GM10847 (cell line): ENCODE measurements around the gene KCNA3.

Experiments used
- POLR2A ChIP-seq: IDR thresholded peaks from 2 replicates; pipeline ENCODE4 v1.6.1; 2011; ENCODE audit not compliant: insufficient read length; ENCODE audit errors: extremely low read depth

The KCNA3 gene

DNA sequence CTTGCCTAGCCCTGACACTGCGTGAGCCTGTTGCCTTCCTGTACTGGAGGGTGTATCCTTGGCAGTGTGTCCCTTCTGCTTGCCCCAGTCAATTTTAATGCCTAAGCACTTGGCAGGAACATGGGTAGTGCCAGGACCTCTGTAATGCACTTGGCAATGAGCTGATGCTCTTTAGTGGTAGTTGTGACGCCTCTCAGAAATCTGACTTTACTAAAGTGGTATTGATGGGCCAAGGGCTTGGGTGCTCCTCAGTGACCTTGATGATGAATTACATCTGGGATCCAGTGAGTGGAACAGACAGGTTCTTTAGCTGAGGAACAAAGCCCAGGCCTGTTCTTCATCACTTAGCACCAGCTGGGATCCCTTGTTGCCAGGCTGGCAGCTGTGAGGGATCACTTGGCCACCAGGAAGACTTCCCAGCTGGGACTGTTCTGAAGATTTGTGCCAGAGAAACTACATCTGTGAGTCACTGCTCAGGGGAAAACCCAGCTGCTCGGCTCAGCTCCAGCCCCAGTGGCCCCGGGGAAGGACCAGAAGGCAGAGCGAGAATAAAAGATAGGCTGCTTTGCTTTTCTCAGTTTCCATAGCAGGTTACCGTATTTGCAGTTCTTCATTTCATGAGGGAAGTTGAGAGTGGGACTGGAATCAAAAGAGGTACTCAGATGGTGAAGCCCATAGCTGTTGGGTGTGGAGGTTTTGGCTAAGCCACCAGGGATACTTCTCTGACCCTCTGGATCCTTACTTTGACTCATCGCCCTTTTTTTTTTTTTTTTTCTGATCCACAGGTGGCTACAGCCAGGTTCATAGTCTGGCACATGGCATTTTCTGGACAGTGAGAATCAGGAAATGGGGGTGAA lies 40.1 kb downstream of the KCNA3 start:
- TF ChIP-seq POLR2A: no peak

DNA sequence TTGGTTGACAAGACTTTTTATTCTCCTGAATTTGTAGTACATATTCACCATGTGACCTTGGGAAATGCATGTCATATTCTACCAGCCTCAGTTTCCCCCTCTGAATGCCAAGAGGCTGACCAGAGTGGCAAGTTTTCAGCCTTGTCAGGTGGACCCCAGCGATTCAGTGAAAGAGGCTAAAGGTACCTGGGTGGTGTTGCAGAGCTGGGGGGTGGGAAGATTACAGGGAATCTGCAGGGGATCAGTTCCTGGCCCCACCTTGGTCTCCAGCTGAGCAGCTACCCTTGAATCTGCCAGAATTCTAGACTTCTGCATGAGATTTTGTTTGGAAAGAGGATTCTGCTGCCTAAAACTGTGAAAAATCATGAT lies 40.7 kb downstream of the KCNA3 start:
- no peak for TF ChIP-seq POLR2A

DNA sequence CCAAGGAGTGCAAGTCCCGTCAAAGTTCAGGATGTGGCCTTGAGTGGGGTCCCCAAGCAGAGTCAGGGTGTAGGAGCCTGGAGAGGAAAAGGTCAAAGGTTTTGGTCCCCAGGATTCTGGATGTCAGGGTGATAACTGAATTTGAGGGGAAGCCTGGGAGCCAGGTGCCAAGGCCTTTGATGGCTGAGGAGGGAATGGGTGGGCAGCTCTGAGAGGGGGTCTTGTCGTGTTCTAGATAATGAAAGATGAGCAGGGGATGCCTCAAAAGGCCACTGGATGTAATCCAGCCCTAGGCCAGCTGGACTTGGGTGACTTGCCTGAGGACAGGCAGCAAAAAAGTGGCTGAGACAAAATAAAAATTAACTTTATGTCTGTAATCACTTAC lies 41.1 kb downstream of the KCNA3 start:
- no peak for TF ChIP-seq POLR2A

DNA sequence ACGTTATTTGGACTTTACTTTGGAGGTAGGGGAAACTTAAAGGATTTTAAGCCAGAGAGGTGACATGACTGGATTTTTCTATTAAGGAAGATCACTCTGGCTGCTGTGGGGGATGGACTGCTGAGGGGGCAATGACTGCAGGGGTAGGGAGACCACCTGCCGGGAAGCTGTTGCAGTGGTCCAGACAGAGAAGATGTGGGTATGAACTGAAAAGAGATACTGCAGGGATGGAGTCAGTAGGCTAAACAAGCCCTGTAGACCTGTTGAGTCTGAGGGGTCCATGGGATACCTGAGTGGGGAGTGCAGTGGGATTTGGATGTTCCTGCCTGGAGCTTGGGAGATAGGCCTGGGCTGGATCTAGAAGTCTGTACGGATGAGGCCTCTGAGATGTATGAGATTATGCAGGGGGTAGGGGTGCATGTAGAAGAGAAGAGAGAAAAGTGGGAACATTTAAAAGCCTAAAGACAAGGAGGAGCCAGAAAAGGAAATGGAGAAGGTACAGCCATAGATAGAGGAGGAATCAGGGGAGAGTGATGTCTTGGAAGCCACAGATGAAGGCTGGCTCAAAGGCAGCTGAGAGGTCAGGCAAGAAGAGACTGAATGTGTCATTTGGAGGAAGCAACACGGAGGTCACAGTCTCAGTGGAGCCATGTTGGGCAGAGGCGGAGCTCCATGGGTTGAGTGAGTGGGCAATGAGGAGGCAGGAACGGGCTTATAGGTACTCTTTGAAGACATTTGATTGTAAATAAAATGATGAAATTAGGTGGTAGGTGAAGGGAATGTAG lies 42.7 kb downstream of the KCNA3 start:
- TF ChIP-seq POLR2A: no peak

DNA sequence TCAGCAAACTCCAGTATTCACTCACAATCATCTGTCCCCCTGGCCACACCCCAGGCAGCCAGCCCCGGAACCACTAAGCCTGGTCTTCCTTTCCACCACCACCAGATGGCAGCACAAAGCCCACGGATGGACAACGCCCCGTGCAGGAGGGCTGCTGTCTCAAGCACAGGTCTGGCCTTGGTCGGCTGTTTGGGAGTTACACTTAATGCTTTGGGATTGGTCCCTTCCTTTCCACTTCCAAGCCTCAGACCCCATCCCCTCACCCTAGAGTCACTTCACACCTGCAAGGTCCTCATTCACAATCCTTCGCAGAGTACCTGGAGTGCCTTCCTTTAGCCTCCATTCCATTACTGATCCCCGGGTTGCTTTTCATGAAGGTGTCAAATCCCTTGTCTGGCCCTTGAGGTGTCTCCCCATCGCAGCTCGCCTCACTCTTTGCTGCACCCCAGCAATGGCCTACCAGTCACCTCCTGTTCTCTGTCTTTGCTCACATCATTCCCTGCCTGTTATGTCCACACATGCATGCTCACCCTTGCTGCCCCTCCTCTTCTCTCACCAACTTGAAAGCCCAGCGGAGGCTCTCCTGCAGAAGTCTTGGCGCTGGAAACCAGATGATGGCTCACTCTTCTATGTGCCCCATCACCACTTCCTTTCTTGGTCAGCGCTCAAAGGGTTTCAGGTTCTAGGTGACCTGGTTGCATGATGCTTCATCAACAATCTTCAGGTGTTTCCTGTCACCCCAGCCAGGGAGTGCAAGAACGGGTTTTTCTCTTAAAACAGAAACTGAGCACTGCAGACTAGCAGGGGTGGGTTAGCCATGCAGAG lies 43.7 kb downstream of the KCNA3 start:
- no peak for TF ChIP-seq POLR2A

DNA sequence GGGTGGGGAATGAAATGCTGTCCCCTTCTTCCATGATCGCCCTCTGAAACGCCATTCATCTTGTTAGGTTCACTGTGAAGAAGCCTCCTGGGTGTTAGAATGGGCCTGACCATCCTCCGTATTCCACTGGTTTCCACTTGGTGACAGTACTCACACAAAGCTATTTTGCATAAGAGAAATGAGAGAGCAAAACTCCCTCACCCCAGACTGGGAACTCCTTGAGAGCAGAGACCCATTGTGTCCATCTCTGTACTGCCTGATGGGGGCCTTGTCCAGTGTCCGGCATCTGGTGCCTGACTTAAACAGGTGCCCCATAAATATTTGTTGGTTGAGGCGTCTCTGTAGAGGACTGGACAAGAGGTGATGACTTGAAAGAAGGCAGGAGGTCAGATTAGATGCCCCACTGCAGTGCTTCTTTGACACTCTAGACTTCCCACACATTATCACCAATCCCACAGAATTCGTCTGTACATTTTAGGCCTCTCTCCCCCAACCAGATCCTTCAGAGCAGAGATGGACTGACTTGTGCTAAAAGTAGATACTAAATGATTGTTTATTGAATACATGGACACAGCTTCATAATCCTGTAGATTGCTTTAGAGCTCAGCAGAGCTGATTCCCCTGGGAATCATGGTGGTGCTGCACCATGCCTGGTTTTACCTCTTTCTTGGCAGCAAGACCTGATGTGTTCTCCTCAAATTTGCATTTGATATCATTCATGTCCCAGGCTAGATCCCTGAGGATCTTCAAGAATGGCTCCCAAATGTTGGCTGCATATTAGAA lies 46.2 kb downstream of the KCNA3 start:
- no peak for TF ChIP-seq POLR2A

- no peak for TF ChIP-seq POLR2A
Measured at GRCh38 chr1:110627764-110628163, 47.0 kb downstream of the KCNA3 start.

GRCh38 chr1:110626889-110627288 lies 47.9 kb downstream of the KCNA3 start:
- TF ChIP-seq POLR2A: no peak
